Gastroesophageal sphincter (tissue), 4 donors: ENCODE results near the gene GNAO1. TPM values are rescaled to one million over a fixed set of nuclear protein-coding genes. Genes with fewer than 3 reads are reported as not detected.

Experiments
- ATAC-seq: fragments of 150-250 bp; one replicate; pipeline ENCODE4 v1.9.1; 2016; ENCODE audit warnings: mild to moderate bottlenecking, moderate library complexity
- H3K27ac ChIP-seq, 4 donors: fragments of 200-600 bp; sonication (generic) in 3 of 4; 1 replicate in 3 of 4; 2 replicates in 1 of 4; pipeline ENCODE4 v1.5.1; 2016 to 2019
- H3K27me3 ChIP-seq: fragments of 200-600 bp; sonication (generic); one replicate; pipeline ENCODE4 v1.5.1; 2019
- H3K36me3 ChIP-seq, 2 donors: fragments of 200-600 bp; sonication (generic); one replicate each; pipeline ENCODE4 v1.5.1; 2019; ENCODE audit warnings: control low read depth in 1 of 2
- H3K4me1 ChIP-seq, 3 donors: fragments of 200-600 bp; sonication (generic); 1 replicate in 2 of 3; 2 replicates in 1 of 3; pipeline ENCODE4 v1.5.1; 2016 to 2019; ENCODE audit warnings: control low read depth in 2 of 3
- H3K4me3 ChIP-seq, 2 donors: fragments of 200-600 bp; sonication (generic); one replicate each; pipeline ENCODE4 v1.5.1; 2019; ENCODE audit warnings: mild to moderate bottlenecking in 1 of 2, moderate library complexity in 1 of 2
- H3K9me3 ChIP-seq, 3 donors: fragments of 200-600 bp; sonication (generic); one replicate each; pipeline ENCODE4 v1.5.1; 2017 to 2019; ENCODE audit warnings: control low read depth in 2 of 3
- CTCF ChIP-seq, 4 experiments: fragments of 200-600 bp in 2 of 4; fragments of 450-650 bp in 2 of 4; sonication (generic) in 1 of 4; IDR thresholded peaks; one replicate each; pipeline ENCODE4 v1.5.1; 2017 to 2019; ENCODE audit warnings: antibody characterized with exemption in 4 of 4, mild to moderate bottlenecking in 2 of 4, moderate library complexity in 2 of 4
- EP300 ChIP-seq: sonication (generic); formaldehyde crosslinking; IDR thresholded peaks from one replicate; pipeline ENCODE4 v1.6.1; 2017; ENCODE audit warnings: antibody characterized with exemption, mild to moderate bottlenecking
- POLR2A ChIP-seq, 2 donors: fragments of 450-650 bp; IDR thresholded peaks; one replicate each; pipeline ENCODE4 v1.6.1; 2017; ENCODE audit warnings: antibody characterized with exemption in 2 of 2, mild to moderate bottlenecking in 2 of 2, moderate library complexity in 1 of 2
- POLR2AphosphoS5 ChIP-seq: sonication (generic); formaldehyde crosslinking; IDR thresholded peaks from one replicate; pipeline ENCODE4 v1.6.1; 2017; ENCODE audit warnings: antibody characterized with exemption
- WGBS, 2 donors: methylation state at CpG; one replicate each; pipeline ENCODE4 v1.1.5; 2018; ENCODE audit warnings: low coverage in 1 of 2; 5-methylcytosine and 5-hydroxymethylcytosine counted together
- total RNA-seq, 4 donors: library from RNA; depleted of rRNA; stranded (reverse); fragments of >200 nt; gene quantifications; one replicate each; pipeline ENCODE4 v1.1.0, GENCODE V29; 2016

The GNAO1 gene
- total RNA-seq, 4 donors from 2014 or later = 3.4 to 21.0 (median 11.0) TPM

DNA sequence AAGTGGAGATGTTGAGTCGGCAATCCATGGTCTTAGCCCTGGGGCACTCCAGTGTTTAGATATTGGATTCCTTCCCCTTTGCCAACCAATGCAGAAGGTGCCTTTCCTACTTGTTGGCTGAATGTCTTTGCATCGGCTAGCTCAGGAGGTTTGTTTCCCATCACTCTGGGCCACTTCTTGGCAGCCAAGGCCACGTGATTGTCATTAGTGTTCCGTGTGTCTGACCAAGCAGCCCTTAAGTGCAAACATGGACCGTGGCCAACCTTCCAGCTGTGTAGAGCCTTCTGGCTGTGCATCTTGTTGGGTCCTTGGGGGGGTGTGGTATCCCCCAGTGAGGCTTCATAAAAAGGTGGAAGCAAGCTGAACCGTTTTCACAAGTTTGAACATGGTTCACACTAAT lies 66.0 kb downstream of the GNAO1 start:
- H3K4me1 ChIP-seq = peaks cover 0 to 45% (median 5%) of the 10 kb centered on the region in 3 donors
- WGBS, 2 donors = 17 to 33% methylated on average over 2 to 4 of the region's 6 CpGs
- ATAC-seq = peak; percentile 22
- no peaks in the 10 kb centered on the region for H3K27me3 ChIP-seq
- TF ChIP-seq EP300 (no peak), POLR2AphosphoS5 (peak; percentile 95), CTCF (IDR thresholded peaks at IDR 0.05) (no peak), POLR2A (IDR thresholded peaks at IDR 0.05) (no peak)
- H3K9me3 ChIP-seq = no peaks in the 10 kb centered on the region
- peak overlapping the region in 1 of 4 donors; percentile 55 for H3K27ac ChIP-seq
- no peaks in the 10 kb centered on the region for H3K36me3 ChIP-seq
- no peak overlapping the region for H3K4me3 ChIP-seq

GRCh38 chr16:56257666-56258342 lies 66.5 kb downstream of the GNAO1 start:
- WGBS, 2 donors = 48 to 64% methylated on average over 3 to 7 of the region's 8 CpGs
- Histone ChIP-seq H3K27ac (peak overlapping the region in 2 of 4 donors; percentile 34 to 55), H3K4me3 (no peak overlapping the region), H3K4me1 (peaks cover 0 to 40% (median 5%) of the 10 kb centered on the region in 3 donors), H3K9me3 (no peaks in the 10 kb centered on the region), H3K27me3 (no peaks in the 10 kb centered on the region), H3K36me3 (no peaks in the 10 kb centered on the region)
- ATAC-seq = no peak
- TF ChIP-seq CTCF (IDR thresholded peaks at IDR 0.05) (no peak), POLR2A (IDR thresholded peaks at IDR 0.05) (no peak), EP300 (no peak), POLR2AphosphoS5 (no peak)

GRCh38 chr16:56258508-56259424 lies 67.5 kb downstream of the GNAO1 start:
- WGBS, 2 donors = 74 to 76% methylated on average over 3 to 5 of the region's 8 CpGs
- ATAC-seq = no peak
- Histone ChIP-seq H3K27me3 (no peaks in the 10 kb centered on the region), H3K9me3 (no peaks in the 10 kb centered on the region), H3K4me3 (no peak overlapping the region), H3K27ac (peak overlapping the region in 1 of 4 donors; percentile 55), H3K4me1 (peaks cover 0 to 36% (median 5%) of the 10 kb centered on the region in 3 donors), H3K36me3 (no peaks in the 10 kb centered on the region)
- TF ChIP-seq POLR2AphosphoS5 (peak; percentile 45), POLR2A (IDR thresholded peaks at IDR 0.05) (no peak), CTCF (IDR thresholded peaks at IDR 0.05) (no peak), EP300 (no peak)

GRCh38 chr16:56259425-56259779 lies 68.1 kb downstream of the GNAO1 start:
- no peak for ATAC-seq

More at GRCh38 chr16:56259425-56259779, 68.1 kb downstream of the GNAO1 start:
- Histone ChIP-seq H3K4me1 (peaks cover 0 to 42% (median 5%) of the 10 kb centered on the region in 3 donors), H3K27ac (no peak overlapping the region), H3K9me3 (no peaks in the 10 kb centered on the region), H3K4me3 (no peak overlapping the region), H3K36me3 (no peaks in the 10 kb centered on the region), H3K27me3 (no peaks in the 10 kb centered on the region)
- TF ChIP-seq POLR2A (IDR thresholded peaks at IDR 0.05) (no peak), POLR2AphosphoS5 (no peak), EP300 (no peak), CTCF (IDR thresholded peaks at IDR 0.05) (no peak)
- 94% methylated on average over 3 of the region's 4 CpGs; no CpG with 5 or more reads in 1 of the 2 donors for WGBS, 2 donors
